ENCODE results near the gene MT1G. TPM values are rescaled to one million over a fixed set of nuclear protein-coding genes. Genes with fewer than 3 reads are reported as not detected.
A peak's percentile ranks its signal among the peaks of the same experiment; 100 is the strongest.

The MT1G gene
- total and polyA plus RNA-seq, 7 experiments from 2014 or later: 1.2 to 36.1 TPM; not detected in 5

GRCh38 chr16:56662357-56663354, 5.2 kb downstream of the MT1G start:
- Histone ChIP-seq H3K4me3 (ENCODE audit: low read length) (peak overlapping the region; percentile 66), H3K36me3 (ENCODE audit: control insufficient read depth in 2 of 3, insufficient read depth in 3 of 3, low read length in 3 of 3) (no peaks in the 10 kb centered on the region), H3K9me3 (ENCODE audit: control insufficient read depth in 2 of 3, low read length in 3 of 3) (no peaks in the 10 kb centered on the region), H3K27me3 (ENCODE audit: control insufficient read depth in 2 of 2, insufficient read depth in 2 of 2, low read length in 2 of 2) (peaks cover 0 to 4% of the 10 kb centered on the region in 2 donors), H3K27ac (ENCODE audit: low read depth, low read length) (peak overlapping the region; percentile 50), H3K4me1 (ENCODE audit: control insufficient read depth in 2 of 2, insufficient read depth in 2 of 2, low read length in 2 of 2) (peaks cover 7 to 12% of the 10 kb centered on the region in 2 donors)
- H3K4me3 Mint-ChIP-seq: peak overlapping the region; percentile 85 to 95 (median 88)
- peaks cover 7 to 52% (median 17%) of the 10 kb centered on the region in 5 donors for H3K27me3 Mint-ChIP-seq
- ChIA-PET CTCF (interaction anchor here (1.0 to 2.2 kb wide), 4 partner anchors 19 to 86 kb away, joined by 3 to 11 read pairs (median 8); no protein-coding TSS in a partner anchor), POLR2A (interaction anchor here (1.1 to 4.0 kb wide), 7 partner anchors 10 to 143 kb away, joined by 3 to 23 read pairs (median 5); partner anchors contain the start of genes MT1X and MT2A)
- H3K4me1 Mint-ChIP-seq: peaks cover 18 to 54% (median 36%) of the 10 kb centered on the region in 7 donors
- peak in 2 of 9 donors; percentile 29 to 30 for DNase-seq
- intact Hi-C loops (cut with micrococcal nuclease): loop anchor here (1.0 to 5.0 kb wide), 6 partner anchors 12 to 140 kb away; partner anchors contain the start of genes MT2A (in 2 of the 2), BBS2 (in 1 of the 2) and MT1X (in 1 of the 2)
- peak; percentile 58 for ATAC-seq
- H3K9me3 Mint-ChIP-seq: no peaks in the 10 kb centered on the region
- peaks cover 0 to 18% (median 5%) of the 10 kb centered on the region in 5 donors for H3K36me3 Mint-ChIP-seq
- H3K27ac Mint-ChIP-seq: peak overlapping the region; percentile 79 to 94 (median 89)

DNA sequence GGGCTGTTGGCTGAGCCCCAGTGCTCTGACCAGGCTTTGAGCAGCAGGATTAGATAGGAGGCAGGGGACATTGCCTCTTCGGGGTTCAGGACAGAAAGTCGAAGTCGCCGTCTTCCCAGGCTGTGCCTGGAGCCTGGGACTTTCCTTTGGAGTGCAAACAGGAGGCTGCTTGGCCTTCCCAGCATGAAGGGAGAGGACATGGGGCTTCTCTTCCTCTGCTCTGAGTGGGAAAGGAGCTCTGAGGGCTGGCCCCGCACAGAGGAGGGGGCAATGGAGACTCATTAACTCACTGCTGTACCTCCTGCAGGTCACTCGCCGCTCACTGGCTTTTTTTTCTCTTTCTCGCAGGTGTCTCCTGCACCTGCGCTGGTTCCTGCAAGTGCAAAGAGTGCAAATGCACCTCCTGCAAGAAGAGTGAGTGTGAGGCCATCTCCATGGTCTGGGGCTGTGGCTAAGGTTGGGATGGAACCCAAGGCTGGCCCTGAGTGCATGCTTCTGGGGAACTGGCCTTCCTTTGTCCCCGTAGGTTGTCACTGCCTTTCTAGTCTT, 9.5 kb downstream of the MT1G start:
- peak overlapping the region; percentile 91 for H3K4me3 ChIP-seq (ENCODE audit: low read length)
- Mint-ChIP-seq H3K4me1 (peaks cover 18 to 50% (median 30%) of the 10 kb centered on the region in 7 donors), H3K9me3 (no peaks in the 10 kb centered on the region), H3K27me3 (peaks cover 0 to 18% (median 2%) of the 10 kb centered on the region in 5 donors), H3K27ac (peak overlapping the region; percentile 67 to 97 (median 93)), H3K36me3 (peaks cover 0 to 6% (median 0%) of the 10 kb centered on the region in 5 donors), H3K4me3 (peak overlapping the region; percentile 79 to 99 (median 94))
- no peaks in the 10 kb centered on the region for H3K36me3 ChIP-seq (ENCODE audit: control insufficient read depth in 2 of 3, insufficient read depth in 3 of 3, low read length in 3 of 3)
- H3K27me3 ChIP-seq (ENCODE audit: control insufficient read depth in 2 of 2, insufficient read depth in 2 of 2, low read length in 2 of 2): no peaks in the 10 kb centered on the region
- intact Hi-C loops (cut with micrococcal nuclease): no loop called here
- H3K27ac ChIP-seq (ENCODE audit: low read depth, low read length): peak overlapping the region; percentile 64
- CTCF ChIA-PET: no interaction called here
- ATAC-seq: no peak
- POLR2A ChIA-PET: interaction anchor here (1.1 to 3.5 kb wide), 3 partner anchors 18 to 50 kb away, joined by 3 to 19 read pairs (median 5); partner anchors contain the start of genes MT1X and MT2A
- DNase-seq: no peak
- H3K4me1 ChIP-seq (ENCODE audit: control insufficient read depth in 2 of 2, insufficient read depth in 2 of 2, low read length in 2 of 2): peaks cover 7 to 12% of the 10 kb centered on the region in 2 donors
- no peaks in the 10 kb centered on the region for H3K9me3 ChIP-seq (ENCODE audit: control insufficient read depth in 2 of 3, low read length in 3 of 3)

DNA sequence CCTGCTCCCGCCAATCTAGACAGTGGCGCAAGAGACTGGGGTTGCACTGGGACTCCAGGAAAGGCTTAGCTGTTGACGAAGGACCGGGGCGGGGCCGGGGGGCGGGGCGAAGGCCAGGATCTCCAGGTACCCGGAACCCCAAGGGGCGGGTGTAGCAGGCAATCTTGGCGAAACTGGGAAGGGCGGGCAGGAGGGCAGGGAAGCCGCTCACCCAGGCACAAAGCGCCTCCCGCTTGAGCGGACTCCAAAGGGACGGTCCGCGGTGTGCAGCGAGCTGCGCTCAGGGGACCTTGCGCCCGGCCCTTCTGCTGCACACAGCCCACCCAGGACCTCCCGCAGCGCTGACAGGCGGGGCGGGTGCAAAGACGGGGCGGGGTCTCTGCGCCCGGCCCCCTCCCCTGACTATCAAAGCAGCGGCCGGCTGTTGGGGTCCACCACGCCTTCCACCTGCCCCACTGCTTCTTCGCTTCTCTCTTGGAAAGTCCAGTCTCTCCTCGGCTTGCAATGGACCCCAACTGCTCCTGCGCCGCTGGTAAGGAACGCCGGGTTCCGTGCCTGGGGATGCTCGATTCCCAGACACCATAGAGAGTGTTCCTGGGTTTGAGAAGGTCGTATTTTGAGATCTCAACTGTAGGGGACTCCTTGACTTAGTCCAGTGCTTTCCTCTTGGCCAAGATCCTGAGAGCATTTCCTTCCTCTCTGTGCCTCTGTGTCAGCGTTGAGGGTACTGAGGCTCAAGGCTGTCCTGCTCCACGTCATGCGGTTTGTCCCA, 10.1 kb downstream of the MT1G start, which contains the start of gene MT1F:
MT1F (plus strand) TSS at position 405 of the 772 bp plus-strand sequence; CDS start at position 505, 100 bp downstream.
- H3K36me3 ChIP-seq (ENCODE audit: control insufficient read depth in 2 of 3, insufficient read depth in 3 of 3, low read length in 3 of 3): no peaks in the 10 kb centered on the region
- POLR2A ChIA-PET: interaction anchor here (0.8 to 3.5 kb wide), 6 partner anchors 11 to 49 kb away, joined by 3 to 19 read pairs (median 4); partner anchors contain the start of genes MT1H, MT1X and MT2A
- Mint-ChIP-seq H3K27me3 (peaks cover 0 to 21% (median 0%) of the 10 kb centered on the region in 5 donors), H3K4me3 (peak within 1 kb of the TSS; percentile 79 to 99 (median 94)), H3K9me3 (no peaks in the 10 kb centered on the region), H3K4me1 (peaks cover 14 to 46% (median 27%) of the 10 kb centered on the region in 7 donors), H3K36me3 (peaks cover 0 to 6% (median 0%) of the 10 kb centered on the region in 5 donors), H3K27ac (peak within 1 kb of the TSS; percentile 67 to 97 (median 94))
- H3K9me3 ChIP-seq (ENCODE audit: control insufficient read depth in 2 of 3, low read length in 3 of 3): no peaks in the 10 kb centered on the region
- peak; percentile 80 for ATAC-seq
- intact Hi-C loops (cut with micrococcal nuclease): loop anchor here (1.0 to 2.0 kb wide), 5 partner anchors 14 to 48 kb away; partner anchors contain the start of gene MT1X (in 2 of the 2)
- H3K27ac ChIP-seq (ENCODE audit: low read depth, low read length): peak within 1 kb of the TSS; percentile 64
- DNase-seq: peak in 8 of 9 donors; percentile 35 to 66 (median 56)
- CTCF ChIA-PET: interaction anchor here (0.9 kb wide), 1 partner anchor 45 kb away, joined by 3 read pairs; no protein-coding TSS in a partner anchor
- H3K27me3 ChIP-seq (ENCODE audit: control insufficient read depth in 2 of 2, insufficient read depth in 2 of 2, low read length in 2 of 2): no peaks in the 10 kb centered on the region
- peak within 1 kb of the TSS; percentile 91 for H3K4me3 ChIP-seq (ENCODE audit: low read length)
- H3K4me1 ChIP-seq (ENCODE audit: control insufficient read depth in 2 of 2, insufficient read depth in 2 of 2, low read length in 2 of 2): peaks cover 7 to 12% of the 10 kb centered on the region in 2 donors

- no peak overlapping the region for H3K27ac ChIP-seq (ENCODE audit: low read depth, low read length)
- H3K9me3 ChIP-seq (ENCODE audit: control insufficient read depth in 2 of 3, low read length in 3 of 3): no peaks in the 10 kb centered on the region
- no peaks in the 10 kb centered on the region for H3K36me3 ChIP-seq (ENCODE audit: control insufficient read depth in 2 of 3, insufficient read depth in 3 of 3, low read length in 3 of 3)
- DNase-seq: no peak
- H3K4me3 ChIP-seq (ENCODE audit: low read length): no peak overlapping the region
- H3K27me3 ChIP-seq (ENCODE audit: control insufficient read depth in 2 of 2, insufficient read depth in 2 of 2, low read length in 2 of 2): peaks cover 0 to 8% of the 10 kb centered on the region in 2 donors
- no peak for ATAC-seq
- CTCF ChIA-PET: no interaction called here
- Mint-ChIP-seq H3K4me3 (no peak overlapping the region), H3K27ac (no peak overlapping the region), H3K4me1 (peaks cover 4 to 9% (median 8%) of the 10 kb centered on the region in 7 donors), H3K27me3 (peaks cover 8 to 38% (median 12%) of the 10 kb centered on the region in 5 donors), H3K36me3 (no peaks in the 10 kb centered on the region), H3K9me3 (no peaks in the 10 kb centered on the region)
- peaks cover 2 to 3% of the 10 kb centered on the region in 2 donors for H3K4me1 ChIP-seq (ENCODE audit: control insufficient read depth in 2 of 2, insufficient read depth in 2 of 2, low read length in 2 of 2)
- intact Hi-C loops (cut with micrococcal nuclease): no loop called here
- POLR2A ChIA-PET: no interaction called here
Observed at GRCh38 chr16:56653218-56653617, 14.6 kb downstream of the MT1G start.

- intact Hi-C loops (cut with micrococcal nuclease): no loop called here
- no peaks in the 10 kb centered on the region for H3K9me3 ChIP-seq (ENCODE audit: control insufficient read depth in 2 of 3, low read length in 3 of 3)
- no peak for DNase-seq
- no peaks in the 10 kb centered on the region for H3K9me3 Mint-ChIP-seq
- peak overlapping the region in 1 of 9 donors; percentile 25 for H3K27ac Mint-ChIP-seq
- CTCF ChIA-PET: no interaction called here
- no peaks in the 10 kb centered on the region for H3K36me3 Mint-ChIP-seq
- no peak overlapping the region for H3K27ac ChIP-seq (ENCODE audit: low read depth, low read length)
- H3K4me3 Mint-ChIP-seq: no peak overlapping the region
- POLR2A ChIA-PET: no interaction called here
- ATAC-seq: no peak
- H3K36me3 ChIP-seq (ENCODE audit: control insufficient read depth in 2 of 3, insufficient read depth in 3 of 3, low read length in 3 of 3): no peaks in the 10 kb centered on the region
- no peaks in the 10 kb centered on the region for H3K4me1 ChIP-seq (ENCODE audit: control insufficient read depth in 2 of 2, insufficient read depth in 2 of 2, low read length in 2 of 2)
- H3K4me3 ChIP-seq (ENCODE audit: low read length): no peak overlapping the region
- peaks cover 8 to 43% (median 12%) of the 10 kb centered on the region in 5 donors for H3K27me3 Mint-ChIP-seq
- H3K4me1 Mint-ChIP-seq: peaks cover 0 to 5% (median 4%) of the 10 kb centered on the region in 7 donors
- peaks cover 0 to 8% of the 10 kb centered on the region in 2 donors for H3K27me3 ChIP-seq (ENCODE audit: control insufficient read depth in 2 of 2, insufficient read depth in 2 of 2, low read length in 2 of 2)
Observed at GRCh38 chr16:56652600-56652999, 15.3 kb downstream of the MT1G start.
